PC-3 (cell line): ENCODE measurements around the gene DYNLT2B. TPM values are rescaled to one million over a fixed set of nuclear protein-coding genes. Genes with fewer than 3 reads are reported as not detected.
"Not testable (repeated sequence)": the region's sequence is repeated elsewhere in the genome, so short reads cannot be mapped to it uniquely, and the experiment has no call there.

Experiments used
- ATAC-seq: fragments of 200-7000 bp; cut with Tn5 transposase; 2 replicates; pipeline ENCODE4 v1.9.1; 2020; ENCODE audit warnings: mild to moderate bottlenecking, moderate library complexity
- BruUV-seq: library from RNA; stranded (reverse); fragments of 400-500 nt; replicated peaks from 2 replicates; lab custom pipeline; 2021; lab: Mats Ljungman, UMichigan
- CTCF ChIA-PET: fragments of 300-600 bp; sonication (Branson Sonifier 250); formaldehyde crosslinking; loops from one replicate; lab custom pipeline; 2022; ENCODE audit warnings: antibody characterized with exemption; lab: Charles Lee
- POLR2A ChIA-PET: fragments of 300-600 bp; sonication (Branson Sonifier 250); formaldehyde crosslinking; loops from one replicate; lab custom pipeline; 2022; ENCODE audit warnings: antibody characterized with exemption; ENCODE audit not compliant: unreplicated experiment; lab: Charles Lee
- DNase-seq: peaks from one replicate; pipeline ENCODE4 v3.0.0-alpha.2; 2015
- H2AFZ ChIP-seq: fragments of 300-600 bp; sonication (generic); 2 replicates; pipeline ENCODE4 v1.6.0; 2016; ENCODE audit warnings: antibody characterized with exemption, low read length
- H3F3A ChIP-seq: fragments of 300-600 bp; sonication (generic); one replicate; pipeline ENCODE4 v1.6.0; 2017; ENCODE audit warnings: antibody characterized with exemption, low read length, control low read depth, mild to moderate bottlenecking; ENCODE audit not compliant: unreplicated experiment
- H3K27ac ChIP-seq: fragments of 300-600 bp; sonication (generic); 2 replicates; pipeline ENCODE4 v1.5.1; 2016; ENCODE audit warnings: mild to moderate bottlenecking, low read length
- H3K27me3 ChIP-seq: fragments of 300-600 bp; sonication (generic); 2 replicates; pipeline ENCODE4 v1.6.1; 2016; ENCODE audit warnings: low read length, mixed read lengths
- H3K36me3 ChIP-seq: fragments of 300-600 bp; sonication (generic); 2 replicates; pipeline ENCODE4 v1.6.1; 2016; ENCODE audit warnings: low read depth, mixed run types, low read length, mixed read lengths
- H3K4me1 ChIP-seq: fragments of 300-600 bp; sonication (generic); 2 replicates; pipeline ENCODE4 v1.5.1; 2016; ENCODE audit warnings: low read length; ENCODE audit not compliant: insufficient read depth
- H3K4me2 ChIP-seq: fragments of 300-600 bp; sonication (generic); 2 replicates; pipeline ENCODE4 v1.6.0; 2016; ENCODE audit warnings: low read length
- H3K4me3 ChIP-seq: fragments of 300-600 bp; sonication (generic); 2 replicates; pipeline ENCODE4 v1.5.1; 2016; ENCODE audit warnings: mild to moderate bottlenecking, low read length, mixed read lengths
- H3K79me2 ChIP-seq: fragments of 300-600 bp; sonication (generic); 2 replicates; pipeline ENCODE4 v1.6.1; 2017; ENCODE audit warnings: low read length, mixed read lengths
- H3K9ac ChIP-seq: fragments of 300-600 bp; sonication (generic); 2 replicates; pipeline ENCODE4 v1.6.0; 2016; ENCODE audit warnings: mild to moderate bottlenecking, low read length
- H3K9me2 ChIP-seq: fragments of 300-600 bp; sonication (generic); replicated peaks from 2 replicates; pipeline ENCODE4 v1.6.1; 2016; ENCODE audit warnings: mixed run types, low read length, mixed read lengths
- H3K9me3 ChIP-seq: fragments of 300-600 bp; sonication (generic); 2 replicates; pipeline ENCODE4 v1.6.1; 2016; ENCODE audit warnings: low read length, mixed read lengths
- H4K20me1 ChIP-seq: fragments of 300-600 bp; sonication (generic); 2 replicates; pipeline ENCODE4 v1.6.1; 2016; ENCODE audit warnings: low read length, mixed read lengths
- CTCF ChIP-seq: fragments of 300-600 bp; sonication (generic); conservative IDR thresholded peaks from 2 replicates; pipeline ENCODE4 v1.5.1; 2017; ENCODE audit warnings: antibody characterized with exemption, low read depth, mild to moderate bottlenecking, low read length
- EZH2 ChIP-seq: fragments of 300-600 bp; sonication (generic); IDR thresholded peaks from one replicate; pipeline ENCODE4 v1.6.1; 2017; ENCODE audit warnings: antibody characterized with exemption, mild to moderate bottlenecking, low read length; ENCODE audit not compliant: unreplicated experiment
- EZH2phosphoT487 ChIP-seq: fragments of 300-600 bp; sonication (generic); IDR thresholded peaks from 2 replicates; pipeline ENCODE4 v1.6.1; 2018; ENCODE audit warnings: mild to moderate bottlenecking, antibody characterized with exemption, low read length, borderline replicate concordance
- intact Hi-C: fragments of 100-400 bp; cut with micrococcal nuclease; formaldehyde crosslinking; loops from 2 replicates; pipeline ENCODE4 v1.9.0; 2023
- total RNA-seq: library from RNA; depleted of rRNA; stranded (reverse); fragments of >200 nt; gene quantifications from 2 replicates; pipeline ENCODE4 v1.2.3, GENCODE V29; 2014

Gene DYNLT2B
- total RNA-seq, 1 experiment from 2014 or later, result 19.8 TPM

- no peaks in the 10 kb centered on the region for H3F3A ChIP-seq
- H3K27me3 ChIP-seq, result no peaks in the 10 kb centered on the region
- no peaks in the 10 kb centered on the region for H3K9me2 ChIP-seq
- no peak overlapping the region for H2AFZ ChIP-seq
- ATAC-seq, result no peak
- no peaks in the 10 kb centered on the region for H4K20me1 ChIP-seq
- no peak overlapping the region for H3K27ac ChIP-seq
- no peak overlapping the region for H3K4me2 ChIP-seq
- no TSS peak for BruUV-seq
- H3K4me3 ChIP-seq, result no peak overlapping the region
- ChIA-PET CTCF (no interaction called here), POLR2A (no interaction called here)
- intact Hi-C loops, result no loop called here
- no peaks in the 10 kb centered on the region for H3K9me3 ChIP-seq
- no peaks in the 10 kb centered on the region for H3K4me1 ChIP-seq
- no peak overlapping the region for H3K9ac ChIP-seq
- H3K36me3 ChIP-seq, result peaks cover 33% of the 10 kb centered on the region; the same call in 1 of the 2 replicates
- DNase-seq, result no peak
- no peaks in the 10 kb centered on the region for H3K79me2 ChIP-seq
- TF ChIP-seq CTCF (no peak), EZH2phosphoT487 (no peak), EZH2 (no peak)
Observed at GRCh38 chr3:196360586-196360985, 42.5 kb upstream of the DYNLT2B start.

GRCh38 chr3:196358540-196358939 lies 40.5 kb upstream of the DYNLT2B start:
- H3K4me2 ChIP-seq, H3K27ac ChIP-seq, H3K9me3 ChIP-seq, H3K27me3 ChIP-seq, ATAC-seq, H2AFZ ChIP-seq, H3K4me1 ChIP-seq, H3K79me2 ChIP-seq, H3F3A ChIP-seq, H3K9me2 ChIP-seq, H4K20me1 ChIP-seq, H3K4me3 ChIP-seq, BruUV-seq, H3K9ac ChIP-seq, DNase-seq, intact Hi-C loops, CTCF ChIA-PET: not testable (repeated sequence)
- H3K36me3 ChIP-seq, result peaks cover 41% of the 10 kb centered on the region
- POLR2A ChIA-PET, result interaction anchor here (0.7 kb wide), 1 partner anchor 95 kb away, joined by 5 read pairs; no protein-coding TSS in a partner anchor

GRCh38 chr3:196357905-196358304 lies 39.9 kb upstream of the DYNLT2B start:
- no TSS peak for BruUV-seq
- Histone ChIP-seq H3K4me1 (no peaks in the 10 kb centered on the region), H3K9me2 (no peaks in the 10 kb centered on the region), H2AFZ (no peak overlapping the region), H3F3A (no peaks in the 10 kb centered on the region), H3K4me3 (no peak overlapping the region), H3K4me2 (no peak overlapping the region), H4K20me1 (no peaks in the 10 kb centered on the region), H3K79me2 (no peaks in the 10 kb centered on the region), H3K27ac (no peak overlapping the region), H3K36me3 (peaks cover 41% of the 10 kb centered on the region), H3K27me3 (no peaks in the 10 kb centered on the region), H3K9ac (no peak overlapping the region), H3K9me3 (no peaks in the 10 kb centered on the region)
- no peak for DNase-seq
- ATAC-seq, result no peak
- ChIA-PET POLR2A (no interaction called here), CTCF (no interaction called here)
- intact Hi-C loops, result no loop called here
- TF ChIP-seq CTCF (no peak), EZH2phosphoT487 (no peak), EZH2 (no peak)
